ENCODE data around the gene GYG2.

Gene GYG2

GRCh38 chrX:2819345-2820135 lies 9.2 kb upstream of the GYG2 start:
- no peak for DNase-seq

- no peak for DNase-seq
These were observed 8.5 kb upstream of the GYG2 start for GRCh38 chrX:2820136-2820771.

DNA sequence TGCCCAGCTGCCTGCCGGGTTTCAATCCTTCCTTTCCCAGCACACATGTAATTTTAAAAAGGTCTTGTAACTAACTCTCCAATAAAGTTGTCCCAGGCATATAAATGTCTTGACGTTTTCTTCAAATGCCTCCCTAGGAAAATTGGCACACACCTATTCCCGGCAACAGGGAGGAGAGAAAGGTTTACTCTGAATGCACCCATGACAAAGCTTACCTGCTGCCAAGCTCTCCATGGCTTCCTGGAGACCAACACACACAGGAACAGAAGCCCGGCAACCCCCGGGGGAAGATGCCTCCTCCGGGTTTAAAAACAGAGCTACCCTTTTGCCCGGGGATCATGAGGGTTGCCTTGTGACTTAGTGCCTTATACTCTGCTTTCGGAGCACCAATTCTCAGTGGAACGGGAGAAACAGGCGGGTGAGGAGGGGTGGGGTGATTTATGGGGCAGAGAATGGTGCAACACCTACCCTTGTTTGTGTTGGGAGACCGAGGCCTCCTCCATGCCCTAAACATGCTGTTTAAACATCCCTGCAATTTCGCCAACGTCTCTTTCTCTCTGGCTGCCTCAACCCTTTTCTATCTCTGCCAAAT lies 4.8 kb upstream of the GYG2 start:
- no peak for DNase-seq

DNA sequence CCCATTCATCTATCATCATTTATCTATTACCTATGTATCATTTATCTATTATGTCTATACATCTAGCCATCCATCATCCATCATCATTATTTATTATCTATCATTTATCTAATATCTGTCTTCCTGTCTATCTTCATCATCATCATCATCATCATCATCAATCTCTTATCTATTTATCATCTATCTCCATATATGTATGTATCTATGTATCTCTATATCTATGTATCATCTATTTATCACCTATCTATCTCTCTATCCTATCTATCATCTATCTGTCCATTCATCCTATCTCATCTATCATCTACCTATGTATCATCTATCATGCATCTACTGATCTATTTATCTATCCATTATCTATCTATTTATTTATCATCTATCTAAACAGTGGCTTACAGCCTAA lies 3.8 kb upstream of the GYG2 start:
- no peak for DNase-seq

GRCh38 chrX:2828959-2829411 lies 255 bp downstream of the GYG2 start:
- DNase-seq: no peak

DNA sequence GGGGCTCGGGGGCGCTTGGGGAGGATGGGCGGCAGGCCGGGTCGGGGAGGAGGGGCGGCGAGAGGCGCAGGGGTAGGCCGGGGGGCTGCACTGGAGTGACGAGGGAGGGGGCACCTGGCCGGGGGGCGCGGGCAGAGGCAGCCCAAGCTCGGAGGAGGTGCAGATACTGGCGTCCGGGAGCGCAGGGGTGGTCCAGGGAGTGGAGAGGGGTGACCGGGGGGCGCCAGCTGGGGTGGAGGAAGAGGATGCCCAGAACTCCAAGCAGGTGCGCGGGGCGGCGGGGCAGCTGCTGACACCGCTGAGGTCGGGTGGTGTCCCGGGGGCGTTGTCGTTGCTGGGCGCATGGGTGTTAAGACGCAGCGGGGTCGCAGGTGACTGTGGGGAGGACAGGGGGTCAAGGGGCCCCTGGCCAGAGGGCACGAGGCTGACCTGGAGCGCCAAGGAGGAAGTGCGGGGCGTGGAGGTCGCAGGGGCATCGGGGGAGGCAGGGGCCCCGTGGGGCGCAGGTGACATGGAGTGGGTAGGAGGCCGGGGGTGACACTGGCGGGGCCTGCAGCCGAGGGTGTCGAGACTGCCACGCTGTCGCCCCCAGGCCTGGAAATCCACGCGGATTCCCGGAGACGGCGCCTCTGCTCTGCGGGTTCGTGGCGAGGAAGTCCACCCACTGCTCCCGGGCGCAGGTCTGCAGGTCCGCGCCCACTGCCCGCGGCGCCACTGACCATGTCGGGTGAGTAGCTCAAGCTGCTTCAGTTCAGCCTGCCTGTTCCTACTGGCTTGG lies 928 bp downstream of the GYG2 start:
- no peak for DNase-seq

GRCh38 chrX:2831471-2832228 lies 2.9 kb downstream of the GYG2 start:
- no peak for DNase-seq

GRCh38 chrX:2837961-2838360 lies 9.2 kb downstream of the GYG2 start:
- DNase-seq: no peak

GRCh38 chrX:2840961-2841360 lies 12.2 kb downstream of the GYG2 start:
- no peak for DNase-seq

DNA sequence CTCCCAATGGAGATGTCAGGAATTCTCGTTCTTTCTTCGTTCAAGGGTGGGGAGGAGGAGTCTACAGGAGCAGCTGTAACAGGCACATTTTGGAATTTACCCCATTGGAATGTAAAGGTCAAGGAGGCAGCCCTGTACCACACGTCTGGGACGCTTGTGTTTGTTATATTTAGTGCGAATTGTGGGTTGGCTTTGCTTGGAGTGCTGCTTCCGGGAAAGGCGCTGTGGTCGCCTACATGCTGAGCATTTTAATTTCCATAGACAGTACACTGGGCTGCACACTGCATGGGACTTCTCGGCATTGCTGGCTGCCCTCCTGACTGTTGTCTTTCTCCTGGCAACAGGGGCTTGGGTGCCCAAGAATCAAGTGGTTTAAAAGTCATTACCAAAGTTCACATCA lies 12.8 kb downstream of the GYG2 start:
- no peak for DNase-seq

DNA sequence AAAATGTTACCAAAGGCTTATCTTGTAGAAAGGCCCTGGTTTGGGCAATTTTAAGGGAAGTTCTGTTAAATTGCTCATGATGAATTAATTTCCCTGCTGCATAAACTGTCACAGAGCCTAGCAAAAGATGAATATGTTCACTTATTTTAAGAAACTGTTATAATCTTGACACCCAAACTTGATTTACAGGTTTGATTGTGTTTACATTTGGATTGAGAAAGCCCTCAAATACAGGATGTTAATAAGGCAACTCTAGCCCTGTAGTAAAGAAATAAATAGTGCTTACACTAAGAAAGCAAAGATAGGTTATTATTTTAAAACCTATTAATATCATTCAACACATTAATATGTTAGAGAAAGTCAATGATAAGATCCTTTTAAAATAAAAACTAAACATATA lies 18.3 kb downstream of the GYG2 start:
- DNase-seq: no peak

- DNase-seq: no peak
These were observed 20.2 kb downstream of the GYG2 start for GRCh38 chrX:2848871-2849301.

- no peak for DNase-seq
These were observed 26.2 kb downstream of the GYG2 start for GRCh38 chrX:2854918-2855317.

GRCh38 chrX:2855761-2856160 lies 27.0 kb downstream of the GYG2 start:
- no peak for DNase-seq

DNA sequence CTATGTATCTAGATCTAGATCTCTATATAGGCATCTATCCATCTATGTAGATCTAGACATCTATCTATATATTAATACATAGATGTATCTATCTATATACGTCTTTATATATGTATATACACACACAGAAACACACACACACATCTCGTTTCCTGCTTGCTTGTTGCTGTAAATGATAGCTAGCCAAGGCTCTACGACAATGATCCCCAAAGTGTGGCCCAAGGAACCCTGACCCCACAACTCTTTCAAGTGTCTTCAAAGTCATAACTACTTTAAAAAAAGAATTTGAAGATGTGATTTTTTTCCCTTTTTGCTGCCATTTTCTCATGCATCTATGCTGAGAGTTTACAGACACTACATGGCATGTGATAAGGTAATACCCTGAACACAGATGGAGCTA lies 28.8 kb downstream of the GYG2 start:
- DNase-seq: no peak

DNA sequence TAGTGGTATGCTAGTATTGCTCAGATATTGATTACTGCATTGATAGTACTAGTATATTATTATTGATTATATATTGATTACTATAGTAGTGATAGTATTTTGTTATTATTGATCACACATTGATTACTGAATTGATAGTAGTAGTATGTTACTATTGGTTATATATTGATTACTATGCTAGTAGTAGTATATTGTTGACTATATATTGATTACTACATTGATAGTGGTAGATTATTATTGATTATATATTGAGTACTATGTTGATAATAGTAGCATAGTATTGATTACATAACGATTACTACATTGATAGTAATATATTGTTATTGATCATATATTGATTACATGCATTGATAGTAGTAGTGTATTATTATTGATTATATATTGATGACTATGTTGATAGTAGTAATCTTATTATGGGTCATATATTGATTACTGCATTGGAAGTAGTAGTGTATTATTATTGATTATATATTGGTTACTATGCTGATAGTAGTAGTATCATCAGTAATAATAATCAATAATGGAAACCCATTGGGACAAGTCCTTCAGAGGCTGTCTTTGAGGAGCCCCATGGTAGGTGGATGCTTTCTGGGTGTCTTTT lies 30.6 kb downstream of the GYG2 start:
- no peak for DNase-seq

DNA sequence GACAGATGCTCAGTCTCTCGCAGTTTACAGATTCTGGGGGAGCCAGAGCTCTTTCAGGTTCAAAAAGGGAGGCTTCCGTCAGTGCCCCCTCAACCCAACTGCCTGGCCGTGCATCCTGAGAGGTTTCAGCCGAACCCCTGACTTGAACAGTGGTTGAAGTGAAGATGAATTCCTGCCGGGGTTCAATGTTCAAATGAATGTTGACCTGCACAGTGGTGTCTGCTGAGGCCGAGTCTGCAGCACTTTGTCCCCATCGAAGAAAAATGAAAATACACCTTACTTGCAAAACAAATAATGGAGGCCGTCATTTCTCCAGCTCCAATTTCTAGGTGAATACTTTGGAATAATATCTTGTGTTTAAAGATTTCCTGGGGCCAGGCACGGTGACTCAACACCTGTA lies 33.7 kb downstream of the GYG2 start:
- DNase-seq: no peak

DNA sequence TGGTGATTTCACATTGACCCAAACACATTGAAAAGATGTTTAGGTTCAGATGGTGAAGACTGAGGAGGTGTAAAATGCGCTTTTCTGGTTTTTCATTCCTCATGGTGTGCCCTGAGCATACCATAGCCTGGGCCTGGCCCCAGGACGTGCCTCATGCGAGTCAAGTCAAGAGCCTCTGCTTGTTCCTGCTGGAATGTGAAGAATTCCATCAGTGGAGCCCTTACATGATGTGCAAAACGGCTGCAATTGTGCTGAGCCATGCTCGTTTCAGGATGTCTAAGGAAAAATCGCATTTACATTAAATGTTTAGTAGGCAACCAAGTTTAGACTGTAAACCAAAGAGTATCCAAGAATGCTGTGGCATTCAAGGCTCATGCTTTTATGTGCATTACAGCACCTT lies 34.9 kb downstream of the GYG2 start:
- no peak for DNase-seq

DNA sequence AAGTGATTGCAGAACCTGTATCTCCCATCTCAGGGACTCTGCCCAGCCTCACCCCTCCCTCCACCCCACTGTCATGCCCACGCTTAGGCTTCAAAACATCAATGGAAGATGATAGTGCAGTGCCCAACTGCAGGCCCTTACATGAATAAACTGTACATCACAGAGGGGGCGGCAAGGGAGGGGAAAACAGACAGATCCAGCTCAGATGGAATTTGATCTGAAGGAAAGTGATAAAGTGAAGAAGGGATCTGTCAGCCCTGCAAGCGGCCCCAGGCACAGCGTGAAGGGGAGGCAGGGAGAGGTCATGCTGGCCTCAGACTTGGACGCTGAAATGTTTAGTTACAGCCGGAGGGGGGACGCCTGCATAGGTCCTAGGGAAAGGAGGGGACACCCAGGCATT lies 38.5 kb downstream of the GYG2 start:
- DNase-seq: no peak

DNA sequence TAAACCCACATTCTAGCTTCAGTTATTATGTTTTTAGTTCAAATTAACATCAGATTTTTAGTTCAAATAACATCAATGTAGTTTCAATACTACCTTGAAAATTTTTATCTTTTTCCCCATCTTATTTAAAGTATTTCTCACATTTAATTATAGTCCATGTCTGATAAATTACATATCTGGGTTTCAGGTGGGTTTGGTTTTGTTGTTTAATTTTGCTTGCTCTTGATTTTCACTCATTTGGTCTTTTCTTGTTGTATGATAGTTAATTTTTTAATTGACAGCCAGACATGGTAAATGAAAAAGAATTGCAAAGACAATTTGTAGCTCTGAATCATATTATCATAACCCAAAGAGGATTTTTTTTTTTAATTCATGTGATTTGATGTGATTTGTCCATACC lies 41.9 kb downstream of the GYG2 start:
- no peak for DNase-seq

DNA sequence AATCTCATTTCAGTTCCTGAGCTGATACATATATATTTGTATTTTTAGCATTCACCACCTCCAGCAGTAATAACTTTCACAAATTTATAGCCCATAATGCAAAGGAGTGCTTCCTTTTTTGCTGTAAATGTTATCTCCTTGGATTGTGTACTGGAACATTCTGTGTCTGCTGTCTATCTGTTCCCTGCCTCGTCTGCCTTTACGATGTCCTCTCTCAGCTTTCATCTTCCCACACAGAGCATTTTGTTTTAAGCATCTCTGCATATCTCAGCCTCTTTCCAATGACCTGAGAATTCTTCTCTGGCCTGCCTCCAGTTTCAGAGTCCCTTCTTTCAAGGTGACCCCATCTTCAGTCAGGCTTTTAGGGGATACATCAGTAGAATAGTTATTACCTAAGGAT lies 43.1 kb downstream of the GYG2 start:
- DNase-seq: no peak

GRCh38 chrX:2872671-2873277 lies 44.0 kb downstream of the GYG2 start:
- DNase-seq: no peak
